Ureter (tissue), 1 donor: Measurements from ENCODE around the gene LMBR1. TPM values are rescaled to one million over a fixed set of nuclear protein-coding genes. Genes with fewer than 3 reads are reported as not detected.

Experiments
- DNase-seq: peaks from one replicate; pipeline ENCODE4 v3.0.0-alpha.2; 2020; ENCODE audit warnings: low spot score
- total RNA-seq: library from RNA; stranded (reverse); gene quantifications from one replicate; pipeline ENCODE4 v1.2.4, GENCODE V29; 2023
- donor health status: DM: yes; HTN: yes; CAD: no.

LMBR1 gene
- total RNA-seq, 1 donor from 2014 or later, result 89.5 TPM

- no peak for DNase-seq
Observed at GRCh38 chr7:156802214-156802613, 90.8 kb downstream of the LMBR1 start.

DNA sequence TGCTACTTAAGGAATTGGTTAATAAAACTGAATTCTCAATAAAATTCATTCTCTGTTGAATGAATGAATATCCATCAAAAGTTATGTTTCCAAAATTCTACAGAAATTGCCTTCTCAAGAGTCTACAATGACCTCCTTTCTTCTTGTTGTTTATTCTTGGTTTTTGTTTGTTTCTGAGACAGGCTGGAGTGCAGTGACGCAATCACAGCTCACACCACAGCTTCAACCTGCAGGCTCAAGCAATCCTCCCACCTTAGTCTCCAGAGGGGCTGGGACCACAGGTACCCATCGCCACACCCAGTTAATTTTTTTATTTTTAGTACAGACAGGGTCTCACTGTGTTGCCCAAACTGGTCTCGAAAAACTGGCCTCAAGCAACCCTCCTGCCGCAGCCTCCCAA, 97.6 kb downstream of the LMBR1 start:
- DNase-seq, result no peak

DNA sequence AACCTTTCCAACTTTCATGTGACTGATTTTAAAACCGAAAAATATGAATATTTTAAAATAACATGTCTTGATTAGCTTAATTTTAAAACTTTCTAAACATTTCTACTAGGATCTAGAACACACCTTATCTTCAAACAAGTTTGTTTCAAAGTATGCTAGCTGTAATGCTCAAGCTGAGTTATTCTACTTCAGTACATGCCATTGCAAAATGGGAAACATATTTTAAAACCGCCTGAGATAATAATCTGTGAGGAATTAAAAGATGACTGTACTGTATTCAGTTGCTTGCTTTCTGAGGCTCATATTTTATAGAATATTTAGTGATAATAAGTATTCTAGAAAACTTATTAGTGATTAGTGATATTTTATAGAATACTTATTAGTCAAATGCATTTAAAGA, 99.6 kb downstream of the LMBR1 start:
- no peak for DNase-seq

GRCh38 chr7:156792611-156793010, 100.4 kb downstream of the LMBR1 start:
- DNase-seq, result no peak

DNA sequence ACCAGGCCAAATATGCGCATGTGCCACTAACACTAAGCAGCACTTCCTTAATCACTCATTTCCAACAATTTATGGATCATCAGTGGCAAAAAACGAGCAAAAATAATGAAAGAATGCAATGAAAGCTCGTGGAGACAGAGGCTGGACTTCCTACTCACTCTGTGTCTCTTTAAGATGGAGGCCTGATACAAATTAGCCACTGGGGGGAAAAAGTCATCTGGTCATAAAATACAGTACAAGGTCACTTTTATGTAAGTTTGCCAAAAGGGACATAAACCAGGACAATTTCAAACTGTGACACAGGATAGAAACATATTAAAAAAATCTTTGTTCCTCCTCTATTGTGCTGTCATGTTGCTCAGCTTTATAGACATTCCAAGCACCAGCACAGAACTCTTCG, 101.7 kb downstream of the LMBR1 start:
- DNase-seq, result no peak

GRCh38 chr7:156790264-156790663, 102.7 kb downstream of the LMBR1 start:
- DNase-seq, result no peak

DNA sequence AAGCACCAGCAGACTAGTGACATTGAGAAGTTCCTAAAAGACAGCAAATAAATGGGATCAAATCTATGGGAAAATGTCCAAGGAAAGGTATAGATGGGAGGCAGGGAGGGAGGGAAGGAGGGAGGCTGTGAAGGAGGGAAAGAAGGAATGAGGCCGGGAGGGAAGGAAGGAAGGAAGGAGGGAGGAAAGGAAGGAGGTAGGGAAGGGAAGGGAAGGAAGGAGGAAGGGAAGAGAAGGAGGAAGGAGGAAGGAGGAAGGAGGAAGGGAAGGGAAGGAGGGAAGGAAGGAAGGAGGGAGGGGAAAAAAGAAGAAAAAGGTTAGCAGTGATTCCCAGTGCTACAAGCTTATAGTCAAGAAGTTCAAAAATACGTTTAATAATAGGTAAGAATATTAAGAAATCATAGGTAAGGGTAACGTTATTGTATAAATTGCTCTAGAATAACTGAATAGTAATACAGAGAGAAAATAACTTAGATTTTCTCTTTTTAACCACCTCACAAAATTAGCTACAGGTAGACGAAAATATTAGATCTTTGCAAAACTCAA, 106.9 kb downstream of the LMBR1 start:
- no peak for DNase-seq

DNA sequence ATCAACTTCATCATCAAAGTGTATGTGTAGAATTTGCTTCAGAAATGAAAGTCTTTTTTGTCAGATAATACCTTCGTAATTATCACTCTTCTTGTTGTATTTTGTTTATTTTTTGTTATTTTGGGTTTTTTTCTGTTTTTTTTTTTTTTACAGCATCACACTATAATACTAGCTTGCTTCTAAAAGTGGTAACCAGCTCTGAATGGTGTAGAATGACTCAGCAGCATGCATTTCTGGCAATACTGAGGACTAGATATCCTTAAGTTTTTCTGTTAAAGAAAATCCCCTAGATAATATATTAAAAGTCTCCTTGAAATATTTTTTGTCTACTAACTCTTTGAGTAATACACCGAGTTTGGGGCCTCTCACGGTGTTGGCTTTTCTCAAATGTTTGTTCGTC, 109.1 kb downstream of the LMBR1 start:
- no peak for DNase-seq

DNA sequence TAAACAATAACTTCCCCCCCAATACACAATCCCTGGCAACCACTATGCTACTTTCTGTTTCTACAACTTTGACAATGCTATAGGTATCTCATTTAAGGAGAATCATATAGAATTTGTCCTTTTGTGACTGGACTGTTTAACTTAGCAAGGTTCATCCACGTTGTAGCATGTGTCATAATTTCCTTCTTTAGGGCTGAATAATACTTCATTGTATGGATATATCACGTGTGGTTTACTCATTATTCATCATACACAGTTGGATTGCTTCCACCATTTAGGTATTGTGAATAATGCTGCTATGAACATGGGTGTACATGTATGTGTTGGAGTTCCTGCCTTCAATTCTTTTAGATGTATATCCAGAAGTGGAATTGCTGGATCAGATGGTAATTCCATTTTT, 111.0 kb downstream of the LMBR1 start:
- DNase-seq, result no peak

DNA sequence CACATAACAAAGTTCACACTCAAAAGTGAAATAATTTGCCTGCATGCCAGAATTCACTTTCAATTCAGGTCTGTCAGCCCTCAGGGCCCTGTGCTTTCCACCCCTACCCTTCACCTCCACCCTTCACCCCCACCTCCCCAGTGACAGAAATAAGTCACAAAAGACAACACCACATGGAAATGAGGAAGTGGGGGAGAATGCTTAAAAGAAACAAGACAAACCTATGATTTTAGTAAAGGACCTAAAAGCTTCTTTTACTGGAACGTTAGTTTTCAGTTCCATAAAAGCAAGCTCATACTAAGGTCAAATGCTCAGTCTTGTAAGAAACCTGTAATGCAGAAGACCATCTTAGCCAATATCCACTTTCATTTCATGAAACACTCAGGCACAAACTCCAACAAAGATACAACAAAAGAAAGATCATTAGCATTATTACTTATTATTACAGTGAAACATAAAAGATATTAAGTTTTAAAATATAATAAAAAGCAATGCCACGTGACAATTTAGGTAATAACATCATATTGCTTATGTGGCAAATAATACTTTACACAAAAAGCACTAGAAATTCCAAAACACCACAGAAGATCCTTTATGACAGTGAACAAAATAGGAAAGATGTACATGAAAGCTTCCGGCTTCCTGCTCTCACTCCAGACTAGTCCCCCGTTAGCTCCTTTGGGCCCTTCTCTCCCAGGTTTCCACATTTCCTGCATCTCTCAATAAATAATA, 112.1 kb downstream of the LMBR1 start:
- no peak for DNase-seq

- DNase-seq, result no peak
Observed at GRCh38 chr7:156778668-156779067, 114.3 kb downstream of the LMBR1 start.

DNA sequence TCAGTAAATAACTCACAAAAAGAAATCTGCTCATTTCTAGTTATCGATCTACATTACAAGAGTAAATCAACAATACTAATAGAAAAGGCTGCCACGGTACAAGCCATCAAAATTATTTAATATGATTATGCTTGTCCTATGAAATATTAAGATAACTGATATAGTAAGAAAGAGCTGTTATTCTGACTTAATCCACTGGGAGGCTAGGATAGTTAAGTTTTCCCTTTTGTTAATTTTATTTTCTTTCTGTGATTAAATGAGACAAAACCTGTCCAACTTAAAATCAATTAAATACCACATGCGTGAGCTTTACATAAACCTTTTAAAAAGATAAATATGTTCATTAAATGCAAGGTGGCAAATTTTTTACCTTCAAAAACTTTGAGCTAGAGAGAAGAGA, 114.8 kb downstream of the LMBR1 start:
- no peak for DNase-seq

GRCh38 chr7:156777364-156778069, 115.5 kb downstream of the LMBR1 start:
- DNase-seq, result no peak

DNA sequence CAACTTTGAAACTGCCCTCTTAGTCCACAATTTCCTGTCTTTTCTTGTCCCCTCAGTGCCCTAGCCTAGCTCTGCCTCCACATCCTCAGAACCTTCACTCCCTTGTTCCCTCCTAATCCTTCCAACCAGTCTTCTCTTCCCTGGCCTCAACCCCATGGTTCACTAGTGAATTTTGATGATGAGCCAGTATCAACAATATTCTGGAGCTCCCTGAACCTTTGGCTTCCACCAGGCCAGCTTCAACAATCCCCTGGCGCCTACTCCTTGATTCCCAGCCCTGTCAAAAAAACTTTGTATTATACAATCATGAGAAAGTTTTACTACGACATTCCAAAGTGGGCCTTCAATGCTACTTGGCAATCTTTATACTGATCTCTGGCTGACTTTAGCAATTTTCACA, 116.5 kb downstream of the LMBR1 start:
- DNase-seq, result no peak

- no peak for DNase-seq
Observed at GRCh38 chr7:156773966-156774365, 119.0 kb downstream of the LMBR1 start.

- DNase-seq, result no peak
Observed at GRCh38 chr7:156772725-156773124, 120.3 kb downstream of the LMBR1 start.

GRCh38 chr7:156768698-156769472, 124.1 kb downstream of the LMBR1 start:
- no peak for DNase-seq

DNA sequence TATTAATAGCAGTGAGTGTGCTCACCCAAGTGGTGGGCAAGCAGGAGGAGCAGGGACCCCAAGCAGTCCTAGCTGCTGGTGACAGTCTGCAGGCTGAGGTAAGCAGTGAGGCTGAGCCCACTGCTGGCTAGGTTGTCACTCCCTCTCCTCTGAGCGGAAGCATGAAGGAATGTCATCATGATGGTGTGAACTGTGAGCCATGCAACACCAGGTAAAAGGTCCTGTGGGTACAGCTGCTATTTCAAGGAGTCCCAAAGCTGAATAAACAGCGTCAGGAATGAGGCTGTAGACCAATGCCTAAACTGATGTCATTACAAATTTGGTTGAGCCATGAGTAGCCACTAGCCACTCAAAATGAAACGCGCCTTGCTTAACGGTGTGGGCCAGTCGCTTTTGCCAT, 126.3 kb downstream of the LMBR1 start:
- no peak for DNase-seq

DNA sequence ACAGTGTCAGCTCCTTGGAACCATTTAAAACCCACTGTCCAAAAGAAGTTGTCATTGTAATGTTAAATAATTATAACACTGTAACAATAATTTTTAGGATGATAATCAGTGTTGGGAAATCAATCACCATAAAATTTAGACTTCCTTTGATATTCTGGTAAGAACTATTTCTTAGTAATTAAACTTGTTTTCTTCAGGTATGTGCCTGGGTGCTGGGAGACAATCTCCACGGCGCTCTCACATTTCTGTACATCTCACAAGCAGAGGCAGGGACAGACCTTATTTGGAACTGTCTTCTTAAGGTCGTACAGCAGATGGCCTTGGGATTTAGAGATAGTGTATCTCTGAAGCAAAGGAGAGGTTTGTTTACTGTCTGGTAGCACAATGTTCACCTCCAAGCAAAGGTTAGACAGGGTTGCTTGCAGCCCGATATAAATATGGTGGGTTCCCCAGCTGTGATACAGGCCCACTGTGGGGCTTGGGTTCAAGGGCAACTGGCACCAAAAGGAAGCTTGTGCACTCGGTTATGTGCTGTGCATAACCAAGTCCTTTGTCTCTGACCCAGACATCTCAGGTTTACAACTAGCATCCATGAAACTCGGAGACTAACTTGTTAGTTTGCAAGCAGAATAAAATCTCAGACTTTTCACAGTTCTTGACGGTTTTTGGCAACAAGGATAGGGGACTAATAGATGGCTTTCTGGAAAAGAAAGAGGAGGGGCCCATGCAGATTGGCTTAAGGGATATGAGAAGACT, 126.9 kb downstream of the LMBR1 start:
- no peak for DNase-seq

DNA sequence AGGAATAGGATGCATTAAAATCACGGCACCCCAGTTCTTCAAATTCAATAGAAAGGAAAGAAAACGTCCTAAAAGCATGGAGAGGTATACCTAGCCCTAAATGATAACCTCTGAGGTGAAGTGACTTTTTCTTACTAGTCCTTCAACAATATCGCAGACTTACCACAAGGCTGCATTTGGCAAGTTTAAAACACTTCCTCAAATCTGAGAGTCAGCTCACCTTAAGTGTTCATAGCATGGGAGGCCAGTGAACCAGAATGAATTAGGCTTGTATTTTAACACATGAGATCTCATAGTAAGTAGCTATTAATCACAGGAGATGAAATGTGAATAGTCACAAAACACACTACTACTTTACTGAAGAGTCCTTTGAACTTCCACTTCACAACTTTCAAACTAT, 128.2 kb downstream of the LMBR1 start:
- DNase-seq, result no peak

- peak; percentile 69 for DNase-seq
Observed at GRCh38 chr7:156764016-156764669, 128.8 kb downstream of the LMBR1 start.
